GM20000 (cell line): Measurements from ENCODE around the gene CA7.

Experiments
- DNase-seq: peaks from one replicate; pipeline ENCODE4 v3.0.0; 2012; ENCODE audit warnings: low spot score
- TF ChIP-seq, protein P1 (sequence below): IDR thresholded peaks from 2 replicates; pipeline ENCODE4 v1.5.1; 2012; ENCODE audit warnings: mild to moderate bottlenecking, control low read depth; ENCODE audit errors: extremely low read depth, missing control alignments

The CA7 gene

DNA sequence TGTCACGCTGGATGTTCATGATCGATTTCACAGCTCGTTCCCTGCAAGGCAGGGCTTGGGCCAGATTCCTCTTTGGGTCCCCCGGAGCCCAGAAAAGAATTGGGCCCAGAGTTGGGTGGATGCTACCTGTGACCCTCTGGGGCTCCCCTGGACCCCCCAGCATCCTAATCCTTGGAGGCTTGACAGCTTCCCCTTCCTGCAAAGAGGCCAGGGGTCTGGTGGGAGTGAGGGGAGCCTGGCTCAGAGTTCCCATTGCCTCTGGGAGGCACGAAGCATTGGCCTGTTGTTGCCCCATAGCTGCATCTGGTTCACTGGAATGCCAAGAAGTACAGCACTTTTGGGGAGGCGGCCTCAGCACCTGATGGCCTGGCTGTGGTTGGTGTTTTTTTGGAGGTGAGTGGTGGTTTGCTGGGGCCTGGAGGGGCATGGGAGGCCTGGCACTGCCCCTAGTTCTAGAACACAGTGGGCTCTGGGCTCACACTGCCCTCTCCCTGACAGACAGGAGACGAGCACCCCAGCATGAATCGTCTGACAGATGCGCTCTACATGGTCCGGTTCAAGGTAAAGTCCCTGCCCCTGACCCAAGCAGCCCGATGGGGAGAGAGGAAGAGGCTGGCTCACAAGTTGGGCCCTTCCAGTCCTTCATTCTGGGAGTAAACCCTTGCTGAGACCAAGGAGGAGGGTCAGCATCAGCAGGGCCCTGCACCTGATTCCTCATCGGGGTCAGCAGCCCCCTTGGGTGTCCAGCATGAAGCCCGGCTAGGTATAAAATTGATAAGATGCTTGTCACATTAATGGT is 7.2 kb downstream of the CA7 start:
- TF ChIP-seq, protein P1, sequence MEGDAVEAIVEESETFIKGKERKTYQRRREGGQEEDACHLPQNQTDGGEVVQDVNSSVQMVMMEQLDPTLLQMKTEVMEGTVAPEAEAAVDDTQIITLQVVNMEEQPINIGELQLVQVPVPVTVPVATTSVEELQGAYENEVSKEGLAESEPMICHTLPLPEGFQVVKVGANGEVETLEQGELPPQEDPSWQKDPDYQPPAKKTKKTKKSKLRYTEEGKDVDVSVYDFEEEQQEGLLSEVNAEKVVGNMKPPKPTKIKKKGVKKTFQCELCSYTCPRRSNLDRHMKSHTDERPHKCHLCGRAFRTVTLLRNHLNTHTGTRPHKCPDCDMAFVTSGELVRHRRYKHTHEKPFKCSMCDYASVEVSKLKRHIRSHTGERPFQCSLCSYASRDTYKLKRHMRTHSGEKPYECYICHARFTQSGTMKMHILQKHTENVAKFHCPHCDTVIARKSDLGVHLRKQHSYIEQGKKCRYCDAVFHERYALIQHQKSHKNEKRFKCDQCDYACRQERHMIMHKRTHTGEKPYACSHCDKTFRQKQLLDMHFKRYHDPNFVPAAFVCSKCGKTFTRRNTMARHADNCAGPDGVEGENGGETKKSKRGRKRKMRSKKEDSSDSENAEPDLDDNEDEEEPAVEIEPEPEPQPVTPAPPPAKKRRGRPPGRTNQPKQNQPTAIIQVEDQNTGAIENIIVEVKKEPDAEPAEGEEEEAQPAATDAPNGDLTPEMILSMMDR = no peak

DNA sequence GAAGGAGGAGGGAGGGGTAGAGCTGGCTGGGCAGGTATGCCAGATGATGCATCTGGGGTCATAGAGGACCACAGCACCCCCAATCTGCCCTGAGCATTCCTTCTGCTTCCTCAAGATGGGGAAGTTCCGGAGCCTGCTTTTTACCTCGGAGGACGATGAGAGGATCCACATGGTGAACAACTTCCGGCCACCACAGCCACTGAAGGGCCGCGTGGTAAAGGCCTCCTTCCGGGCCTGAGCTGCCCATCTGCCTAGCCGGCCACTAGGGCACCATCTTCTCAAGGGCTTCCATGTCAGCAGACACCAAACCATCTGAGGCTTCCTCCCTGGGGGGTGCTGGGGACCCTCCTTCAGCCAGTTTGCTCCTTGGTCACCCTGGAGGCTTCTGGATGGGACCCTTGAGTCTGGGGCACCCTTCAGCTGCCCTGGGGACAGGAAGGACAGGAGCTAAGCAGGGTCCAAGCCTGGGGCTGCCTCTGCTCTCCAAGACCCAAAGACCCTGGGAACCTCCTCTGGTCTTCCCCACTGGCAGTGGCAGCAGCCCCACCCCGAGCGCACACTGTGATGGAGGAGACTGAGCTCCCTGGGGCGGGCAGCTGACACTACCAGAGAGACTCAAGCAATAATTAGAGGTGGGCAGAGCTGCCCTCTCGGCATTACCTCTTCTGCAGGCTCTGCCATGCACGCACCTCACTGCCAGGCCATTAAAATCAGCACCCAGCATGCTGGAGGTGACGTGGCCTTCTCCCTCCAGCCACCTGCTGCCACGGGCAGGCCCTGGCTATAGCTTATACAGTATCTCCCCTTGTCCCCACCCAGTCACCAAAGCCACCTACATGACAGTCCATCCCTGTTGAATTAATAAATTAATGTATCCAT is 9.3 kb downstream of the CA7 start:
- TF ChIP-seq, protein P1 = no peak
- DNase-seq = no peak

More for the DNA sequence above, 7.2 kb downstream of the CA7 start:
- DNase-seq = no peak

DNA sequence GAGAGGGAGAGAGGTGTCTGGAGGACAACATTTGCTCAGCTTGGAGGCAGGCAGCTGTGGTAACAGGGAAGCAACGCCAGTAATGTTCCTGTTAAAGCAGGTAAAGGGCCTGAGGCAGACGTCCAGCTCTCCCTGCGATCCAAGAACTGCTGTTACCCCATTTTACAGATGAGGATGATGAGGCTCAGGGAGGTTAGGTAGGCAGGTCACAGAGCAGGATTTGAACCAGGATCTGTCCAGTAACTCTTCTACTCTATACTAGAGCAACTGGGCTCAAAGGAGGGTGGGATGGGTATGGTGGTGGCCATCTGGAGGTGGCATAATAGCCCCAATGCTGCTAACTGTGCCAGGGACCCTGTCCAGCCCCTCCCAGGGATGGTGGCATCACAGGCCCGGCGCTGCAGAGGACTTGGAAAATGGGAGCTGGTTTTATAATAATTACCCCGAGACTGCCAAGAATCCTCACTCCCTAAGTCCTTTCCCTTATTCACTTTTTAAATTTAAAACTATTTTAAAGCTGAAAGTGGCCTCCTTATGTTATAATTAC is 12.0 kb downstream of the CA7 start:
- no peak for DNase-seq
- TF ChIP-seq, protein P1 = no peak

DNA sequence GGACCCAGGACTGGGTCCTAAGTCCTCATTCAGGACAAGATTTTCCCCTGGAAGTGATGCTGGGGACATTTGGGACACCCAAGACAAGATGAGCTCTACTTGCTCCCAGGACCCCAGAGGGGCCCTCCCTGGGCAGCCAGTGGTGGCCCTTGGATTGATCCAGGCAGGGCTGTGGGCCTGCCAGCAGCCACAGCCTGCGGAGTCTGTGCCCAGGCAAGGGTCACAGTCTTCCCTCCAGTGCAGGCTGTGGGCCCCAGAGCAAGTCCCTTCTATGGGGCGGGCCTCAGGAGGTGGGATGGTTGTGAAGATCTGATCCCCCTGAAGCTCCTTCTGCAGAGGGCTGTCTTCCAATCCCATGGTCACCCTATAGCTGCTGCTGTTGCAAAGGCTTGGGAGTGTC is 12.6 kb downstream of the CA7 start:
- TF ChIP-seq, protein P1 = no peak
- DNase-seq = no peak

DNA sequence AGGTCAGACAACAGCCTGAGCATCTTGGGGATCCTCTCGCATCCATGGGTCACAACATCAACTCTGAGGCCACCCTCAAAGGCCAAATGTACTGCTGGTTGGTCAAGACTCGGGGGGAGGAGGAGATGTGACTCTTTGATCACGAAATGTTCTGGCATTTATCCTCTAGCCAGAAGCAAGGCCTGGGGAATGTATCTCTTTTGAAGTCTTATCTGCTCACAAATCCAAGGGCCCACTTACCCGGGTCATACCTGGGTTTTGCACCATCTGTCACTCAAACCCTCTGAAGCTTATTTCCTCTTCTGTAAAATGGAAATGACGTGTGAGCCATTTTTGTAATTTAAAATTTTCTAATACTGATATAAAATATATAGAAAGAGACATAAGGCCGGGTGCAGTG is 13.2 kb downstream of the CA7 start:
- TF ChIP-seq, protein P1 = no peak
- DNase-seq = no peak

DNA sequence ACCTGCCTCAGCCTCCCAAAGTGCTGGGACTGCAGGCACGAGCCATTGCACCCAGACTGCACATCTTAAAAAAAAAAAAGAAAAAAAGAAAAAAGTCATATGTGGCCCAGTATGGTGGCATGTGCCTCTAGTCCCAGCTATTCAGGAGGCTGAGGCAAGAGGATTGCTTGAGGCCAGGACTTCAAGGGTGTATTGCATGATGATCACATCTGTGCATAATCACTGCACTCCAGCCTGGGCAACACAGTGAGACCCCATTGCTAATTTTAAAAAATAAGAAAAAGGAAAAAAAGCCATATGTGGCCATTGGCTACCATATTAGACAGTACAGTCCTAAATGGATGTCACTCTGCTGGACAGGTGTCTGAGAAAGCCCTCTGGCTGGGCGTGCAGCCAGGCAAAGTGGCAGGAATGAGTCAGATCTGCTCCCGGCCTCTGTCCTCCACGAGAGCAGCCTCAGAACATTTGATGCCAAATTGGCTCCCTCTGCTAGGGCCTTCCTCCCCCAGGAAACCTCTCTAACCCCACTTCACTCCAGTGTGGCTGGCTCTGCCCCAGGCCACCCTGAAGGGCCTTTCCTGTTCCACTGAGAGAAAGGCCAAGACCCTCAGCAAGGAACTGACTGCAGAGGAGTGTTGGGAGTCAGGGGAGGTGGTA is 14.7 kb downstream of the CA7 start:
- DNase-seq = no peak
- TF ChIP-seq, protein P1 = no peak
